Tibial nerve (tissue), 4 donors: ENCODE data around the gene LYPD3.

ENCODE experiments used
- CTCF ChIP-seq, 5 experiments: fragments of 200-600 bp in 3 of 5; fragments of 450-650 bp in 2 of 5; sonication (generic) in 3 of 5; IDR thresholded peaks; one replicate each; pipeline ENCODE4 v1.5.1; 2016 to 2019; ENCODE audit warnings: antibody characterized with exemption in 5 of 5, mild to moderate bottlenecking in 3 of 5, moderate library complexity in 2 of 5
- EP300 ChIP-seq, 2 donors: sonication (generic); formaldehyde crosslinking; IDR thresholded peaks; one replicate each; pipeline ENCODE4 v1.6.1; 2017; ENCODE audit warnings: antibody characterized with exemption in 2 of 2, mild to moderate bottlenecking in 1 of 2

- TF ChIP-seq CTCF (IDR thresholded peaks at IDR 0.05) (no peak), EP300 (IDR thresholded peaks at IDR 0.05) (no peak)
Measured at GRCh38 chr19:43457809-43458208, 7.6 kb downstream of the LYPD3 start.
